Activated T-helper 9 cell treated with anti-CD3 and anti-CD28 coated beads, Interleukin-2, amount 50 U/mL, for 16 hours (primary cell): Measurements from ENCODE around the gene CBY3.
A peak's percentile ranks its signal among the peaks of the same experiment; 100 is the strongest.
"Not testable (repeated sequence)": the region's sequence is repeated elsewhere in the genome, so short reads cannot be mapped to it uniquely, and the experiment has no call there.

Experiments used
- DNase-seq: peaks from one replicate; pipeline ENCODE4 v3.0.0-alpha.2; 2020; ENCODE audit warnings: low read depth

CBY3 gene

DNA sequence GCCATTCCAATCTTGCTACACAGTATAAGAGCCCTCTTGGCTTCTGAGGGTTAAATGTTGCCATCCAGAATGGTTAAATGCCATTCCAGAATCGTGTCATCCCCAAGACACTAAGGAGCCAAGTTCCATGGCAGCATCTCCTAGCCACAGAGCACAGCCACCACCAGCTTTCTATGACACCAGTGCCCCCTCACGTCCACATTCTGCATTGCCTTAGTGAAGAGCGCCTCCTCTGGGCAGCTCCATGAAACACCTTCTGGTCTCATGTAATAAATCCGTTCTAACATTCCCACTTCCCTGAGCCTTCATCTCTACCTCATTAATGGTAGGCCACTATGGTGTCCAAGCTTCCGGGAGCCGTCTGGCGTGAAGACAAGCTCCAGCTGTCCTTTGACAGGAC lies 12.4 kb downstream of the CBY3 start:
- peak; percentile 13 for DNase-seq

DNA sequence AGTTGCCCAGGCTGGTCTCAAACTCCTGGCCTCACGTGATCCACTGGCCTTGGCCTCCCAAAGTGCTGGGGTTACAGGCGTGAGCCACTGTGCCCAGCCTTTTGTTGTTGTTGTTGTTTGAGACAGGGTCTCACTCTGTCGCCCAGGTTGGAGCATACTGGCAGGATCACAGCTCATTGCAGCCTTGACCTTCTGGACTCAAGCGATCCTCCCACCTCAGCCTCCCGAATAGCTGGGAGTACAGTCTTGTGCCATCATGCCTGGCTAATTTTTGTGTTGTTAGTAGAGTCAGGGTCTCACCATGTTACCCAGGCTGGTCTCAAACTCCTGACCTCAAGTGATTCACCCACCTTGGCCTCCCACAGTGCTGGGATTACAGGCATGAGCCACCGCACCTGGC lies 19.2 kb downstream of the CBY3 start:
- DNase-seq, result not testable (repeated sequence)

DNA sequence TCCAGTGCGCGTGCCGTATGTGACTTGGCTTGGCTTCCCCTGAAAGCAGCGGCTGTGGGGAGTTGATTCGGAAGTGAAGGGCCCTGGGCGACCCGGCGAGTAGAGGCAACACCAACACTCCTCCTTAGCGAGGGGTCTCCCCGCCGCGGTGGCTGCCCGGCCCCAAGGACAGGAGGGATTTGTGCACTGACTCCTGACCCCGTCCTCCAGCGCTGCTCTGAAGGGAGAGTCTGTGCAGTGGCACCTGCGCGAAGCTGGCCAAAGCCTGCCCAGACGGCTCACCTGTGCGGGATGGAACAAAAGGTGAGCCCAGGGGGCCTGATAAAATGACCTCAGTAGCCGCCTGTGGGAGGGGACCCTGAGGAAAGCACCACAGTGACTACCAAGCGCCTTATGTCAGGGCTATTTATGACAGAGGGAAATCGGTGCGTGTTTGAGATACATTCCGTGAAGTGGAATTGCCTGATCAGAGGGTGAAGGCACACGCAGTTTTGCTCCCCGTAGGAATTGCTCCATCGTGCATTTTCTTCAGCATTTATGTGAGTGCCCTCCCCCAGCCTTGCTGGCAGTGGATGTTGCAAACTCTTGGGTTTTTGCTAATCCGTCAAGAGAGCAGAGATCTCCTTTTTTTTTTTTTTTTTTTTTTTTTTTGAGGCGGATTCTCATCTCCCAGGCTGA lies 22.5 kb downstream of the CBY3 start:
- DNase-seq, result not testable (repeated sequence)

DNA sequence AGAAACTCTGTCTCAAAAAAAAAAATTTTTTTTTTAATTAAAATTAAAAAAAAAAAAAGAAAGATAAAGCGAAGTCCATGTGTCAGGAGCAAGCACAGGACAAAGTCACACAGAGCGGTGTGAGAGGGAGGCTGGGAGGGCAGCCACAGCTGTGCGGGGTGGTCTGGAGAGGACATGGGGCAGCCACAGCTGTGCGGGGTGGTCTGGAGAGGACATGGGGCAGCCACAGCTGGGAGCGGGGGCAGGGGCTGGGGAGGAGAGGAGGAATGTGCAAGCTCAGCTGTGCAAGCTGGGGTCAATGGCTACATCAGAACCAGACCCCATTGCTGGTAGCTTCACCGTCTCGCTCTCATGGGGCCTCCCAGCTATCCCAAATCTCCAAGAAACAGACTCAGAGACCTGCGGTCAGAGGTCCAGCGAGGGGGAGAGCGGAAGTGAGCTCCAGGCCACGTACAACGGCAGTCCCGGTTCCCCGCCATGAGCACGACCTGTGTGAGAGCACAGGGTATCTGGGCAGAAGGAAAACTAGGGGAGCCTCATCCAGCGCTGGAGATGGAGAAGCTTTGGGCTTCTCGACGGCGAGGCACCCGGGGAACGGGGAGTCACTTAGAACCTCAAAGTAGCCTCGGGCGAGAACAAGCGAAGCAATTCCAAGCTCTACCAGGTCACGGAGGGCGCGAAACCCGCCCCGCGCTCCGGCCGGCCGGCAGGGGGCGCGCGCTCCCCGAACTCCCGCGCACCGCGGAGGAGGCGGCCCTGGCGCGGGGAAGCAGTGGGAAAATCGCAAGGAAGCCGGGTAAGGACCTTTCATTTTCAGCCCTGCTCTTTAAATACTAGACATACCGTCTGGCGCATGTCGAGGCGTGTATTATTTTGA lies 23.3 kb downstream of the CBY3 start:
- not testable (repeated sequence) for DNase-seq

DNA sequence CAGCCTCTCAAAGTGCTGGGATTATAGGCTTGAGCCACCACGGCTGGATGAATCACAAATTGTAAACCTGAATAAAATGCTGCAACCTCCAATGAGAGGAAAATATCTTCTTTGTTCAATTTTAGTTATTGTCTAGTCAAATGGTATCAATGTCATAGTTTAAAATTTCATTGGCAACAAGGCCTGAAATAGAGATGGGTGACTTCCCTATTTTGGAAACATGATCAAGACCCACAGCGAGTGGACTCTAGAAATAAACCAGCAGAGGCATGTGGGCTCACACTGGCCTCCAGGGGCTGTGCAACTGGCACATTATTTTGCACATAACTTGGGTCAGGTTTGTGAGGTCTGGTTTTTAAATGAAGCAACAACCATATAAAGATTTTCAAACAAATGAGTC lies 27.7 kb downstream of the CBY3 start:
- not testable (repeated sequence) for DNase-seq

DNA sequence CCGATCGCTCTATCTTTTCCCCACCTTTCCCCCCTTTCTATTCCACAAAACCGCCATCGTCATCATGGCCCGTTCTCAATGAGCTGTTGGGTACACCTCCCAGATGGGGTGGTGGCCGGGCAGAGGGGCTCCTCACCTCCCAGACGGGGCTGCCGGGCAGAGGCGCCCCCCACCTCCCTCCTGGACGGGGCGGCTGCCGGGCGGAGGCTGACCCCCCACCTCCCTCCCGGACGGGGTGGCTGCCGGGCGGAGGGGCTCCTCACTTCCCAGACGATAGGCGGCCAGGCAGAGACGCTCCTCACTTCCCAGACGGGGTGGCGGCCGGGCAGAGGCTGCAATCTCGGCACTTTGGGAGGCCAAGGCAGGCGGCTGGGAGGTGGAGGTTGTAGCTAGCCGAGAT lies 30.6 kb downstream of the CBY3 start:
- not testable (repeated sequence) for DNase-seq

DNA sequence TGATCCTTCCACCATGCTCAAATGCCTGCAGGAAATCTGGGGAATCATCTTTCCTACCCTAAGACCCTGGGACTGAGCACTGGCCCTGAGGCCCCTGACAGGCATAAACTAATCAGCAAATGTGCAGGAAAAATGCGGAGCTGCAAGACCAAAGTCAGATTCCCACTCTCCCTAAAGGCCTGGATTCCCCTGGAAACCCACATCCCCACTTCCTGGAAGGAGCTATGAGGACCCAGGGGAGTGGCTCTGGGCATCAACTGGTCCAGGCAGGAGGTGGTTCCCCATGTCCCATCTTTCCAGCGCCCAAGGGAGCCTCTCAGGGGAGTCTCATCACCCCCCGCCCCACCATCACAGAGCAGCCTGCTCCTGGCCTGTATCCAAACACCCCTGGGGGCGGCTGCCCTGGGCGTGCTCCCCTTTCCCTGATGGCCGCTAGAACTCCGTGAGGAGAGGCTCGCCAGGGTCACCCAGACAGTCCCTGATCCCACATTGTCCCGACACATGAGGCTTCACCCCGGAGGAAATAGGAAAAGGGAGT lies 31.6 kb downstream of the CBY3 start:
- not testable (repeated sequence) for DNase-seq

DNA sequence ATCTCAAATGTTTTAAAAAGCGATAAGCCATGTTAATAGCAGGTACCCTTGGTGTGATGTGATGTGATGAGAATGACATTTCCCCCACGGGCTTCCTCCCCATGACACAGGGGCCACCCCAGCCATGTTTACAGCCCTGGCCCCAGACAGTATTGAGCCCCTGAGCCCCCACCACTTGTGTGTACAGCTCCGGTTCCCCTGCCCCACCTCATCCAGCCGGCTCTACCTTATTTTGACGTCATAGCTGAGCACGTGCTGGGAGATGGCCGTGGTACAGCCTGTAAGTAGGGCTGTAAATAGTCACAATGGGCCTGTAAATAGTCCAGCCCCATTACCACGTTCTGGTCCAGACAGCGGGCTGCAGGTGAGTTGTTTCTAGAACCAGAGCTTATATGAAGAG lies 32.4 kb downstream of the CBY3 start:
- no peak for DNase-seq

DNA sequence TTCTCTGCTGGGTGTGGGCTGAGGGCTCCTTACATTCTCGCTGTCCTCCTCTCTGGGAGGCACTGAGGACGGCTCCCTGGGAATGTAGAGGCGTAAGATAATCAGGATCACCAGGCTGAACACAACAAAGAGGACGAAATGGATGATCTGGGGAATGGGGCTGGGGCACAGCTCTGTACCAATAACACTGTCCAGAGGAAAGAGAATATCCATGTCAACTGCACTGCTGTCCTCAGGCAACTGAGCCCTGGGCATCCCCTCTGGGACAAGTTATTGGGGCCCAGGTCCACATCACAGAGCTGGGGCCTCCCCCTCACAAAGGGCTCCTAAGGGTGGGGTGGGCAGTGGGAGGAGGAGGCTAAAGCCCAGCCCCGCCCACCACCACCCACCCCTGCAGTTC lies 36.1 kb downstream of the CBY3 start:
- DNase-seq, result not testable (repeated sequence)

DNA sequence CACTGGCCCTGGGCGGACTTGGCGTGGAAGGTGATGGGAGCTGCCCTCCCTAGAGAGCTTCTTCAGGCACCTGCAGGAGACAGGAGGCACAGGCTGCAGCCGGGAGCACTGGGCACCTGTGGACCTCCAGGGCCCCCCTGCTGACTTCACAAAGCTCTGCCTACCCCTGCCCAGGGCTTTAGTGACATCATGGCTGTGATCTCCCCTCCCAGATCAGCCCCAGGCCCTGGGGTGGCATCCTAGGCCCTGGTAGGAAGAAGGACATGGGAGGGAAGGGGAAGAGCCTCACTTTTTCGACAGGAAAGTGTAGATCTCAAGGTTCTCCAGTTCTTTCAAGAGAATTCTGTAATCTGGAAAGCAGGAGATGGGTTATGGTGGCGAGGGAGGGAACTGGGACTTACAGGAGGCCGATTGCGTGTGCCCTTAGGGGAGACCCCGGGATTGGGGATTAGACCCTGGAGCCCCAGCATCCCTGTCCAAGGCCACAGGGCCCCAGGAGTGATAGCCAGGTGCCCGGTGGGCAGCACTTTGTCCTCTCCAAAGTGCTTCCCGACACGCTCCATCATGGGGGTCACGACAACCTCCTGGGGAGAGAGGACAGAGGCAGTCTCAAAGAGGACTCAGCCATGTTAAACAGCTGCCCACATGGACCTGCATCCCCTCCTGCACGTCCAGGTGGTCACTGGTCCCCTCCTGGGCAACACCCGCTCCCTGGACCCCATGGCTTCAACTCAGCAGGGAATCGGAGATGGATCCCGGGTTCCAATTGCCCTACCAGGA lies 37.5 kb downstream of the CBY3 start:
- not testable (repeated sequence) for DNase-seq

DNA sequence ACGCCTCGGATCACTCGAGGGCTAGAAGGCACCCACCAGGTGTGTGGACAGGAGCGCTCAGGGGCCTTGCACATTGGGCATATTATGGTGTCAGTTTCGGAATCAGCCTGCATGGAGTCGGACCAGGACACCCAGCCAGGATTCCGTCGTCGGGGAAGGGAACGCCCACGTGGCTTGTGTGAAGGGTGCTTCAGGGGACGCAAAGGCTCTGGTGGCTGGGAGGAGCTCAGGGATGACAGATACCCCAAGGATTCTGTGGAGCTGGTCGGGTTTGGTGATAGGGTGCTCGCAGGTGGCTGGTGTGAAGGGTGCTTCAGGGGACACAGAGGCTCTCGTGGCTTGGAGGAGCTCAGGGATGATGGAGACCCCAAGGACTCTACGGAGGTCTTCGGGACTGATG lies 38.2 kb downstream of the CBY3 start:
- DNase-seq, result not testable (repeated sequence)

DNA sequence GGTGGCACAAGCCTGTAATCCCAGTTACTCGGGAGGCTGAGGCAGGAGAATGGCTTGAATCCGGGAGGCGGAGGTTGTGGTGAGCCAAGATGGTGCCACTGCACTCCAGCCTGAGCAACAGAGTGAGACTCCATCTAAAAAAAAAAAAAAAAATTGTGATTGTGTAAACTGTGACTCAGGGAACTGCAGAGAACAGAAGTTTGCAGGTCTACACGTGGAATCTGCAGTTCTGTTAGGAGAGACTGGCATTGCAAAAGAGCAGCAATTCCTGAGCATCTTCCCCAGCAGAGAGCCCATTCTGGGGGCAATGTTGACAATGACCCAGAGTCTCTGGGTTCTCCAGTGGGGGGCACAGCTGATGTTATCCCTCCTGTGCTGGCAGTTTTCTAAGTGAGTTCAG lies 39.1 kb downstream of the CBY3 start:
- DNase-seq, result not testable (repeated sequence)

DNA sequence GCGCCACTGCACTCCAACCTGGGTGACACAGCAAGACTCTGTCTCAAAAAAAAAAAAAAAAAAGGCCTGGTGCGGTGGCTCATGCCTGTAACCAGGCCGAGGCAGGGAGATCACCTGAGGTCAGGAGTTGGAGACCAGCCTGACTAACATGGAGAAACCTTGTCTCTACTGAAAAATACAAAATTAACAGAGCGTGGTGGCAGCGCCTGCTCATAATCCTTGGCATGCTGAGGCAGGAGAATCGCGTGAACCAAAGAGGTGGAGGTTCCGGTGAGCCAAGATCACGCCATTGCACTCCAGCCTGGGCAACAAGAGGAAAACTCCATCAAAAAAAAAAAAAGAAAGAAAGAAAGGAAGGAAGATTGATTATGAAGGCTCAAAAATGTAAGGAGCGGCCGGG lies 41.5 kb downstream of the CBY3 start:
- DNase-seq, result not testable (repeated sequence)

DNA sequence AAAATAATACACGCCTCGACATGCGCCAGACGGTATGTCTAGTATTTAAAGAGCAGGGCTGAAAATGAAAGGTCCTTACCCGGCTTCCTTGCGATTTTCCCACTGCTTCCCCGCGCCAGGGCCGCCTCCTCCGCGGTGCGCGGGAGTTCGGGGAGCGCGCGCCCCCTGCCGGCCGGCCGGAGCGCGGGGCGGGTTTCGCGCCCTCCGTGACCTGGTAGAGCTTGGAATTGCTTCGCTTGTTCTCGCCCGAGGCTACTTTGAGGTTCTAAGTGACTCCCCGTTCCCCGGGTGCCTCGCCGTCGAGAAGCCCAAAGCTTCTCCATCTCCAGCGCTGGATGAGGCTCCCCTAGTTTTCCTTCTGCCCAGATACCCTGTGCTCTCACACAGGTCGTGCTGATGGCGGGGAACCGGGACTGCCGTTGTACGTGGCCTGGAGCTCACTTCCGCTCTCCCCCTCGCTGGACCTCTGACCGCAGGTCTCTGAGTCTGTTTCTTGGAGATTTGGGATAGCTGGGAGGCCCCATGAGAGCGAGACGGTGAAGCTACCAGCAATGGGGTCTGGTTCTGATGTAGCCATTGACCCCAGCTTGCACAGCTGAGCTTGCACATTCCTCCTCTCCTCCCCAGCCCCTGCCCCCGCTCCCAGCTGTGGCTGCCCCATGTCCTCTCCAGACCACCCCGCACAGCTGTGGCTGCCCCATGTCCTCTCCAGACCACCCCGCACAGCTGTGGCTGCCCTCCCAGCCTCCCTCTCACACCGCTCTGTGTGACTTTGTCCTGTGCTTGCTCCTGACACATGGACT lies 46.3 kb downstream of the CBY3 start:
- DNase-seq, result not testable (repeated sequence)

DNA sequence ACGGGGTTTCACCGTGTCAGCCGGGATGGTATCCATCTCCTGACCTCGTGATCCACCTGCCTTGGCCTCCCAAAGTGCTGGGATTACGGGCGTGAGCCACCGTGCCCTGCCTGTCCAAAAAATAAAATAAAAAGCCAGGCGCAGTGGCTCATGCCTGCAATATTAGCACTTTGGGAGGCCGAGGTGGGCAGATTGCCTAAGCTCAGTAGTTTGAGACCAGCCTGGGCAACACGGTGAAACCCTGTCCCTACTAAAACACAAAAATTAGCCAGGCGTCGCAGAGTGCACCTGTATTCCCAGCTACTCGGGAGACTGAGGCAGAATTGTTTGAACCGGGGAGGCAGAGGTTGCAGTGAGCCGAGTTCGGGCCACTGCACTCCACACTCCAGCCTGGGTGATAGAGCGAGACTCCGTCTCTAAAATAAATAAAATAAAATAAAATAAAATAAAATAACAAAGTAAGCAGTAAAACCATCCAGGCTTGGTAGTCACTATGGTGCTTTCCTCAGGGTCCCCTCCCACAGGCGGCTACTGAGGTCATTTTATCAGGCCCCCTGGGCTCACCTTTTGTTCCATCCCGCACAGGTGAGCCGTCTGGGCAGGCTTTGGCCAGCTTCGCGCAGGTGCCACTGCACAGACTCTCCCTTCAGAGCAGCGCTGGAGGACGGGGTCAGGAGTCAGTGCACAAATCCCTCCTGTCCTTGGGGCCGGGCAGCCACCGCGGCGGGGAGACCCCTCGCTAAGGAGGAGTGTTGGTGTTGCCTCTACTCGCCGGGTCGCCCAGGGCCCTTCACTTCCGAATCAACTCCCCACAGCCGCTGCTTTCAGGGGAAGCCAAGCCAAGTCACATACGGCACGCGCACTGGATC lies 47.1 kb downstream of the CBY3 start:
- DNase-seq, result not testable (repeated sequence)
